Right lung (tissue), 10 donors: ENCODE data around the gene MBD3L2B. TPM values are rescaled to one million over a fixed set of nuclear protein-coding genes. Genes with fewer than 3 reads are reported as not detected.
"Not testable (repeated sequence)": the region's sequence is repeated elsewhere in the genome, so short reads cannot be mapped to it uniquely, and the experiment has no call there.

Experiments
- DNase-seq, 2 donors: peaks; one replicate each; pipeline ENCODE4 v3.0.0-alpha.2; 2013
- long read RNA-seq, 8 donors: transcript quantifications; one replicate each; lab custom pipeline, GENCODE V29; 2026
- polyA plus RNA-seq, 5 donors: library from polyadenylated mRNA; unstranded; fragments of 120-200 nt; gene quantifications; one replicate each; pipeline versions ENCODE4 v1.2.1 to v1.2.3, GENCODE V29; 2013; ENCODE audit warnings: inconsistent platforms in 1 of 5, low replicate concordance in 1 of 5; ENCODE audit not compliant: insufficient read length in 5 of 5, insufficient read depth in 1 of 5

The MBD3L2B gene
- polyA plus RNA-seq, result not detected
- long read RNA-seq, donor 1, result 0 reads
- long read RNA-seq, donor 2, result 0 reads
- long read RNA-seq, donor 3, partial matches to known transcripts, result 23 of 23 reads
- long read RNA-seq, donor 3, other reads (novel, unspliced or antisense), result 0 of 23 reads
- long read RNA-seq, donor 4, result 0 reads
- long read RNA-seq, donor 5, result 0 reads
- long read RNA-seq, donor 6, result 0 reads
- long read RNA-seq, donor 7, result 0 reads
- long read RNA-seq, donor 8, result 0 reads

DNA sequence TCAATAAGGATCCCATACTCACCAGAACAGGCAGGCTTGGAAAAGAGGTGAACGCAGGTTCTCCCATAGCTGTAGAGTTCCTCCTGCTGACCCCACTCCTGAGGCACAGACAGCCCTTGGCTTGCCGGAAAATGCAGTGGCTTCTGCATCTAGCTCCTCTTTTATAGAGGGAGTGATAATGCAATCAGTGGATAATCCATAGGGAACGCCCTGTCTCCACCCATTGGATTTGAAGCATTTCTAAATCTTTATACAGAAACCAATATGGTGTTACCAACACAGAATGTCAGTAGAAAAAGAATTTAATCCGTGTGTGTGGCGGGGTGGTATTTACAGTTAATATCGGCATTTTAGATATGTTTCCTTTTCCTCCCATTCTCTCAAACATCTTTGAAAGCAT lies at the start of gene MBD3L2B:
MBD3L2B (minus strand) TSS at position 101 of the 400 bp plus-strand sequence; CDS start at position 67, 34 bp downstream.
- not testable (repeated sequence) for DNase-seq

GRCh38 chr19:7069904-7070226 lies 48.6 kb upstream of the MBD3L2B start:
- DNase-seq, result no peak

DNA sequence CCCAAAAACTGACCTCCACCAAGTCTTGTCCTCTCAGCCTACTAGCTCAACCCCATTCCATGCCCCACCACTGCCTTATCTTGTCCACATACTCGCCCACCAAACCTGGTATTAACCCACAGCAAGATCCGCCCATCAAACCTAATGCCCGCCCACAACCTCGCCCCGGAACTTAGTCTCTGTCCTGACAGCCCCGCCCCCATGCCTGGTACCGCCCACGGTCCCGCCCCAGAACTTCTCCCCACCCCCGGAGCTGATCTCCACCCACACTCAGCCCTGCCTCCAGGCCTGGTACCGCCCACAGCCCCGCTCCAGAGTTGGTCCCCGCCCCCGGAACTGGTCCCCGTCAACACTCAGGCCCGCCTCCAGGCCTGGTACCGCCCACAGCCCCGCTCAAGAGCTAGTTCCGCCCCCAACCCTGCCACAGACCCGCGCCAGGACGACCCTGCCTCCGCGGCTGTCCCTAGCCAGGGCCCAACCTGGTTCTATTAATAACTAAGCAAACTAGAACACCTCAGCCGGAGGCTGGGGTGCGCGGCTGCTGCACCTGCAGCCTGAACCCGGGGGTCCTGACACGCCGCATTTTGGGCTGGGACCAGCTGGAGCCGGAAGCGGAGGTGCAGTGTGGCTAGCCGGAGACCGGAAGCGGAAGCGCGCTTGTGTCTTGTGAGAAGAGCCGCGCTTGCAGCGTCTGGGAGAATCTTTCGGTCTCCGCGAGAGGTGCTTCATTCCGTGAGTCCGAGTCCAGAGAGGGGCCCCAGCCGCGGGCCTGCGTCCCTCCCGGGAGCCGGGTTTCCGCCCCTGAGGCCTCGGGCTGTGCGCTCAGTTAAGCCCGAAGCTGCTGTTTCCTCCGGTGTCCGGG lies 48.0 kb upstream of the MBD3L2B start, which contains the start of gene ZNF557:
ZNF557 (plus strand) TSS at position 662 of the 862 bp plus-strand sequence. CDS start 5,372 bp downstream, outside the sequence.
- peak; percentile 95 to 96 for DNase-seq

DNA sequence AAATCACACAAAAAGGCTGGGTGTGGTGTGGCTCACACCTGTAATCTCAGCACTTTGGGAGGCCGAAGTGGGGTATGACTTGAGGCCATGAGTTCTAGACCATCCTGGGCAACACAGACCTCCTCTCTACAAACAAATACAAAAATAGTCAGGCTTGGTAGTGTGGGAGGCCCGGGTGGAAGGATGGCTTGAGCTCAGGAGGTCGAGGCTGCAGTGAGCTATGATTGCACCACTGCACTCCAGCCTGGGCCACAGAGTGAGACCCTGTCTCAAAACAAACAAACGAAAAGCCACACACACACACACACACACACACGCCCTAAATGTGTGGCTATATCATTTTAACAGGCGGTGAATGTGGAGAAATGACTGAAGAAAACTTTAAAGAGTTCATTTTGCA lies 47.4 kb upstream of the MBD3L2B start:
- DNase-seq, result no peak

GRCh38 chr19:7067716-7068115 lies 46.5 kb upstream of the MBD3L2B start:
- no peak for DNase-seq

DNA sequence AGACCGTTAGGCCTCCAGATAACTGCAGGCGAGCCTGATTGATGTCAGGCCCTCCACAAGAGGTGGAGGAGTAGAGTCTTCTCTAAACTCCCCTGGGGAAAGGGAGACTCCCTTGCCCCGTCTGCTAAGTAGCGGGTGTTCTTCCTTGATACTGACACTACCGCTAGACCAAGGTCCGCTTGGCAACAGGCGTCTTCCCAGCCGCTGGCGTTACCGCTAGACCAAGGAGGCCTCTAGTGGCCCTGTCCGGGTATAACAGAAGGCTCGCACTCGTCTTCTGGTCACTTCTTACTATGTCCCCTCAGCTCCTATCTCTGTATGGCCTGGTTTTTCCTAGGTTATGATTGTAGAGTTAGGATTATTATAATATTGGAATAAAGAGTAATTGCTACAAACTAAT lies 45.9 kb upstream of the MBD3L2B start:
- DNase-seq, result not testable (repeated sequence)

GRCh38 chr19:7063764-7064418 lies 42.7 kb upstream of the MBD3L2B start:
- DNase-seq, result no peak

DNA sequence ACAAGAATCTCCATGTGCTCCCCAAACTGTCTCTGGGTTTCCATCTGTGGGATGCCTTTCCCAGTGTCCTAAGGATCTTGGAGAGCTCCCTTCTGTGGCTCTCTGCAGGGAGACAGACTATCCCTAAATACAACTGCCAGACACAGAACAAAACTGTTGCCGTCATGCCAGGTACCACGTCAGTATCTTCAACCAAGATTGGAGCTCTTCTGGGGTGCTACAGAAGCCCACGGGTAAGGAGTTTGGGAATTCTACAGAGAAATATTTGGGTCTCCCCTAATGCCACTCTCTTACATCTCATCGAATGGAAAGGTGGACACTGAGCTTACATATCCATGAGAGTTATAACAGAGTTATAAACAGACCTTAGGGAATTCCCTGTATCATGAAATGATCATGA lies 42.1 kb upstream of the MBD3L2B start:
- DNase-seq, result no peak

DNA sequence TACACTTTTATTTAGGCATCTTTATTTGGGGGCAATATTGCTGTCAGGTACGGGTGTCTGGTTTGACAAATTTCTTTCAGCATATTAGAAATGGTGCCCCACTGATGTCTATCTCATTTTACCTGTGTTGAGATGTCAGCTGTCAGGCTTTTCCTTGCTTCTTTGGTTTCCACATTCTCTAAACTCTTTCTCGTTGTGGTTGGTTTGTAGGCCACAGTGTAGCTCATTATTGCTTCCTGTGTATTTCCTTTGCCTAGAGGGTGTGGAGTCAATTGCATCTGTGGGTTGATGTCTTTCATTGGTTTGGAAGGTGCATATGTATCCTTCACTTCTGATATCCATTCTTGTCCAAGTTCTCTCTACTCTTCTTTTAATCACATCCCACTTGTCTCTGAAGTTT lies 38.7 kb upstream of the MBD3L2B start:
- not testable (repeated sequence) for DNase-seq

GRCh38 chr19:7058576-7058975 lies 37.3 kb upstream of the MBD3L2B start, which contains the start of gene MBD3L3:
TSS of gene MBD3L3 (minus strand) at chr19:7058676. CDS start at chr19:7058605, 71 bp downstream.
- DNase-seq, result not testable (repeated sequence)

DNA sequence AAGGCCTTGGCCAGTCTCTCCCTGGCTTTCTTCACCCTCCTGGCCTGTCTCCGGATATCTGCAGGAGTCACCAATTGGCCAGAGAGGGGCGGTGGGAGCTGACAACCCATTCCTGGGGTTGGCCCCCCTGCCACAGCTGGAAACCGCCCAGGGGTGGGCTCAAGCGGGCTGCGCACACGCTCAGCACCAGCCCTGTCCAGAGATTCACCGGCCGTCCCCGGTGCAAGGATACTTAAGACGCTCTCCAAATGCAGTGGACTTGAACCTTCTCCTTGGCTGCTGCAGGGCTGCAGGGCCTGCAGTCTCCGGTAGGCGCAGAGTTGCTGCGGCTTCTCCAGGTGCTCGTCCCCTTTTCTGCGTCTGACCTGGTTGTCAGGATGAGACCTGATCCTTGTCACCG lies 35.1 kb upstream of the MBD3L2B start:
- not testable (repeated sequence) for DNase-seq

GRCh38 chr19:7055679-7056078 lies 34.4 kb upstream of the MBD3L2B start:
- DNase-seq, result not testable (repeated sequence)

DNA sequence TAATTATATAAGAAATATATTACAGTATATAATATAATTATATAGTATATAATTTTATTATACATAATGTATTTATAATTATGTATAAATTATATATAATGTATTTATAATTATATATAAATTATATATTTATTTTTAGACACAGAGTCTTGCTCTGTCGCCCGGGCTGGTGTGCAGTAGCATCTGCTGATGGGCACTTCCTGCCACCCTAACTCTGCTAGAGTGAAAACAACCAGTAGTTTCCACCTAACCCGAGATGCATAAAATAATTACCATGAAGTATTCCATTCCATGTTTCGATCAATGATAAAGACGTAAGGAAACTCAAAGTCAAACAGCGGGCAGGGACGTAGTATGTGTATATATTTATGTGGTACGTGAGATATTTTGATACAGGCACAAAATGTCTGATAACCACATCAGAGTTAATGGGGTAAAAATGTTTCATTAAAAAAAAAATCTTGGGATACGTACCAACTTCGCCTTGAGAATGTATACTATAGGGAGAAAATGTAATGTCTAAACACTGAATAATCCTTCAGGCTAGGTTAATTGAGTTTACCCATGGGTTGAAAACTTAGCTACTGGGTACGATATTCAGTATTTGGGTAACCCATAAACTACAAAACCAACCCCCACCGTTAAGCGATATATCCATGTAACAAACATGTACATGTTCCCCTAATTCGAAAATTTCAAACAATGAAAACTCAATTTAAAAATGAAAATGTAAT lies 33.6 kb upstream of the MBD3L2B start:
- DNase-seq, result not testable (repeated sequence)

DNA sequence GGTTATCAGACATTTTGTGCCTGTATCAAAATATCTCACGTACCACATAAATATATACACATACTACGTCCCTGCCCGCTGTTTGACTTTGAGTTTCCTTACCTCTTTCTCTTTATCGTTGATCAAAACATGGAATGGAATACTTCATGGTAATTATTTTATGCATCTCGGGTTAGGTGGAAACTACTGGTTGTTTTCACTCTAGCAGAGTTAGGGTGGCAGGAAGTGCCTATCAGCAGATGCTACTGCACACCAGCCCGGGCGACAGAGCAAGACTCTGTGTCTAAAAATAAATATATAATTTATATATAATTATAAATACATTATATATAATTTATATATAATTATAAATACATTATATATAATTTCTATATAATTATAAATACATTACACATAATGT lies 31.7 kb upstream of the MBD3L2B start:
- DNase-seq, result not testable (repeated sequence)

GRCh38 chr19:7051421-7051820 lies 30.2 kb upstream of the MBD3L2B start:
- not testable (repeated sequence) for DNase-seq

- DNase-seq, result not testable (repeated sequence)
These were observed 27.8 kb upstream of the MBD3L2B start, which contains the start of gene MBD3L2 for GRCh38 chr19:7049021-7049420. TSS of gene MBD3L2 (plus strand) at chr19:7049321. CDS start at chr19:7049374, 53 bp downstream.

DNA sequence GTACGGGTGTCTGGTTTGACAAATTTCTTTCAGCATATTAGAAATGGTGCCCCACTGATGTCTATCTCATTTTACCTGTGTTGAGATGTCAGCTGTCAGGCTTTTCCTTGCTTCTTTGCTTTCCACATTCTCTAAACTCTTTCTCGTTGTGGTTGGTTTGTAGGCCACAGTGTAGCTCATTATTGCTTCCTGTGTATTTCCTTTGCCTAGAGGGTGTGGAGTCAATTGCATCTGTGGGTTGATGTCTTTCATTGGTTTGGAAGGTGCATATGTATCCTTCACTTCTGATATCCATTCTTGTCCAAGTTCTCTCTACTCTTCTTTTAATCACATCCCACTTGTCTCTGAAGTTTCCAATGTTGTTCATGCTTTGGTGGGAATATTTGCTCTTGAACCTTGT lies 20.3 kb upstream of the MBD3L2B start:
- DNase-seq, result not testable (repeated sequence)

DNA sequence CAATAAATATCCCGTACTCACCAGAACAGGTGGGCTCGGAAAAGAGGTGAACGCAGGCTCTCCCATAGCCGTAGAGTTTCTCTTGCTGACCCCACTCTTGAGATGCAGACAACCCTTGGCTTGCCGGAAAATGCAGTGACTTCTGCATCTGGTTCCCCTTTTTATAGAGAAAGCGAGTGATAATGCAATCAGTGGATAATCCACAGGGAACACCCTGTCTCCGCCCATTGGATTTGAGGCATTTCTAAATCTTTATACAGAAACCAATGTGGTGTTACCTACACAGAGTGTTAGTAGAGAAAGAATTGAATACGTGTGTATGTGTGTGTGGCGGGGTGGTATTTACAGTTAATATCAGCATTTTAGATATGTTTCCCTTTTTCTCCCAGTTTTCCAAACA lies 18.8 kb upstream of the MBD3L2B start, which contains the start of gene MBD3L4:
MBD3L4 (minus strand) TSS at position 101 of the 400 bp plus-strand sequence; CDS start at position 66, 35 bp downstream.
- DNase-seq, result not testable (repeated sequence)

- DNase-seq, result not testable (repeated sequence)
These were observed 9.0 kb upstream of the MBD3L2B start, which contains the start of gene MBD3L5 for GRCh38 chr19:7030278-7030677. TSS of gene MBD3L5 (plus strand) at chr19:7030578. CDS start at chr19:7030612, 34 bp downstream.

DNA sequence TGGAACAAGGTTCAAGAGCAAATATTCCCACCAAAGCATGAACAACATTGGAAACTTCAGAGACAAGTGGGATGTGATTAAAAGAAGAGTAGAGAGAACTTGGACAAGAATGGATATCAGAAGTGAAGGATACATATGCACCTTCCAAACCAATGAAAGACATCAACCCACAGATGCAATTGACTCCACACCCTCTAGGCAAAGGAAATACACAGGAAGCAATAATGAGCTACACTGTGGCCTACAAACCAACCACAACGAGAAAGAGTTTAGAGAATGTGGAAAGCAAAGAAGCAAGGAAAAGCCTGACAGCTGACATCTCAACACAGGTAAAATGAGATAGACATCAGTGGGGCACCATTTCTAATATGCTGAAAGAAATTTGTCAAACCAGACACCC lies 7.6 kb upstream of the MBD3L2B start:
- DNase-seq, result not testable (repeated sequence)

GRCh38 chr19:7018828-7019227 lies 2.4 kb downstream of the MBD3L2B start:
- no peak for DNase-seq
